ENCODE data around the gene MBNL2.
A peak's percentile ranks its signal among the peaks of the same experiment; 100 is the strongest.

MBNL2 gene

DNA sequence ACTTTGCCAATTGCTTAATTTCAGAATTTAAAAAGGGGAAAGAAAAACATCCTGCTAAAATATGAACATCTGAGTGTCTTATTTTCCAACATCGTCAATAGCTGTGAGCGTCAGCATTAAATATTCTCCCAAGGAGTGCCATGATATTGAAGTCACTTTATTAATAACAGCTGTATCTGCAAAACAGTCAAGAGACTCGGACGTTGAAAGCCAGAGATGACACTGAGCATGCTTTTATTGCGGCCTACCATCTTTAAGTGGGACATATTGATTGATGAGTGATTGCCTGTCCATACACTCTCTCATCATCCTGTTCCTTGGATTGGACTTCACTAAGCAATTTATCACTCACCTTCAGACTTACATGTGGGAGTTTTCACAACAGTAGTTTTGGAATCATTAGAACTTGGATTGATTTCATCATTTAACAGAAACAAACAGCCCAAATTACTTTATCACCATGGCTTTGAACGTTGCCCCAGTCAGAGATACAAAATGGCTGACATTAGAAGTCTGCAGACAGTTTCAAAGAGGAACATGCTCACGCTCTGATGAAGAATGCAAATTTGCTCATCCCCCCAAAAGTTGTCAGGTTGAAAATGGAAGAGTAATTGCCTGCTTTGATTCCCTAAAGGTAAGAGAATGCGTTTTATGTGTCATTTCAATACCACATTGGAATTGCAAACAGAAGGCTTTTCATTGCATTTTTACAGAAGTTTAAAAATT, 53.8 kb downstream of the MBNL2 start:
- DNase-seq = peak; percentile 63

DNA sequence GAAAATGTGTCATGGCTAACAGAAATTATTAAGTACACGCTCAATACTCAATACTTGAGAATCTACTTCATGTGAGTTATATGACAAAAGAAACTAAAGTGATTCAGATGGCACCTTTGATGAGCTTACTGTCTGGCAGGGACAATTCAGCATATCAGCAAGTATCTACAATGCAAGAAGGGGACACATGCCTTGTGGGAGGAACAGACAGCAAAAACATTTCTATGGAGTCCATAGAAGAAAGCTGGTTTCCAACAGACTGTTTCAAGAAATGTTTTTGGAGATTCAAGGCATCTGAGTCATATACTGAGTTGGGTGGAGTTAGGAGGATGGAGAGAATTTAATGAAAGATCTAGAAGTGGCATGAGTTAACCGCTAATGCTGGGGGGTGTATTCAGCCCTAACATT, 54.7 kb downstream of the MBNL2 start:
- no peak for DNase-seq

GRCh38 chr13:97278435-97279411, 56.6 kb downstream of the MBNL2 start:
- no peak for DNase-seq

GRCh38 chr13:97279913-97280312, 57.8 kb downstream of the MBNL2 start:
- DNase-seq = no peak

DNA sequence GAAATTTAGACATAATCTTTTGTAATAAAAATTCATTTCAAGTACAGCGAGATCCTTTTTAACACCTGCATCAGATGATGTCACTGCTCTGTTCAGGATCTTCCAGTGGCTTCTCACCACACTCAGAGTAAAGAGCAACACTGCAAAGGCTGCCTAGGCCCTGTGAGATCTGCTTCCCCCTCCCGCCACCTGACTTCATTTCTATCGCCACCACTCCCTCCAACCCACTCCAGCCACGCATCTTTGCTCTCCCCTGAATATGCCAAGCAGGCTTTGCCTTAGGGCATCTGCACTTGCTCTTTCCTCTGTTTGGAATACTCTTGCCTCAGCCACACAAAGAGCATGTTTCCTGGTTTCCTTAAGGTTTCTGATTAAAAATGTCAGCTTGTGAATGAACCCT, 58.3 kb downstream of the MBNL2 start:
- DNase-seq = peak; percentile 33

DNA sequence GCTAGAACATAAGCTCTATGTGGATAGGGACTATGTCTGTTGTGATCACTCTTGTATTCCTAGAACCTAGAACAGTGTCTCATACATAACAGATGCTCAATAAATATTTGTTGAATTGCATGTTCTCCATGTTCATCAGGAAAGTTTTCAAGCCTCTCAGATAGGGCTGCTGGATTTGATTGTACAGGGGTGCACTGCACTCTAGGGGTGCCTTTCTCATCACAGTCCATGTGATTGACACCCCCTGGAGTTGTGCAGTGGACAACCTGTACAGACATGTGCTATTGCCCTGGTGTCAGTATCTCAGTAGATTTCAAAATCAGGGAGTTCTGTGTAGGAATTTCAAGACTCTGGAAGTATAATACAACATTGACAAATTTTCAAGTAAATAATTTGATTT, 58.9 kb downstream of the MBNL2 start:
- no peak for DNase-seq

DNA sequence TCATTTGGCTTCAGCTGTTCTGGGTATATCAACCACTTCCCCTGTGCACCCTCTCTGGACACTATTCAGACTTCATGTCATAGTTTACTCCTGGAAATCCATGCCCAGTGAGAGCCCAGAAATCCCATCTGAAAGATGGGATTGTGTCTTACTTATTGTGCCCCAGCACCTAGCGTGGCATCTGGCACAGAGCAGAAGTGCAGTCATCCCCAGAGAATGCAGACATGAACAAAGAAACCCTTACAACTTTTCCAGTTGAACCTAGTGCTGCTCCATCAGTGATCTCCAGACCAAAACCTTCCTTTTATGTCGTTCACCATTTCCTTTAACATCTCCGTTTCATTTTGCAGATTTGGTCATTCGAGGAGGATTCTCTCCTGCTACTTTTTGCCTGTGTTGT, 60.6 kb downstream of the MBNL2 start:
- DNase-seq = no peak

- no peak for DNase-seq
These were observed 61.8 kb downstream of the MBNL2 start for GRCh38 chr13:97283888-97284287.

GRCh38 chr13:97284558-97284957, 62.4 kb downstream of the MBNL2 start:
- no peak for DNase-seq

- DNase-seq = peak; percentile 48
These were observed 63.3 kb downstream of the MBNL2 start for GRCh38 chr13:97285221-97285955.

GRCh38 chr13:97286317-97287046, 64.3 kb downstream of the MBNL2 start:
- no peak for DNase-seq

DNA sequence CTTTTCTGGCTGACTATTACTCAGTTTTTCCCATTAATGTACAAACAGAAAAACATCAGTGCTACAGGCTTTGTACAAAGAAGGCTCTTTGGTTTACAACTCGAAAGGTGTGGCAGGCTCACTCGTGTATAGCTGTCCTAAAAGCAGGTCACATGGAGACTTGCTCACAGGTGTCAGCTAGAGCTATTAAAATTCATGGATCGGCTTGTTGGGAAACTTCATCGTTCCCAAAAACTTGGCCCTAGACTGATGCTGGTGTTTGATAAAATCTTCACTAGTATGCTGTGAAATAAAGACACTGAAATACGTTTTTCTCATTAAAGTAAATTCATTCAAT, 64.9 kb downstream of the MBNL2 start:
- DNase-seq = no peak

DNA sequence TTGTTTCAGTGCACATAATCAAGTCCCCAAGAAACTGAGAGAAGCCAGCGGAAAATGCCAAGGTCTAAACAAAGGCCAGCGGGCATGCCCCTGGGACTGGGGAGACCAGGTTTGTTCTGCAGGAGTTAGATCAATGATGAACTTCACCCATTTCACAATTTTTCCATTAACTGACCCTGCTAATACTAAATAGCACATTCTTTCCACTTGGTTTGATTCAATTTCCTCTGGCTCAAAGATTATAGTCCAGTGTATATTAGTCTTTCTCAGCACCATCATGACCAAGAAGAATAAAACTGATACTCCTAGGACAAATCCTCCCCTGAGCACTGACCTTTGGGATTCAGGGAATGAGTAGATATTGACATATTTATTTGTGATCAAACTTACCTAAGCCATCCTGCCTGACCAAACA, 66.4 kb downstream of the MBNL2 start:
- DNase-seq = peak; percentile 69

DNA sequence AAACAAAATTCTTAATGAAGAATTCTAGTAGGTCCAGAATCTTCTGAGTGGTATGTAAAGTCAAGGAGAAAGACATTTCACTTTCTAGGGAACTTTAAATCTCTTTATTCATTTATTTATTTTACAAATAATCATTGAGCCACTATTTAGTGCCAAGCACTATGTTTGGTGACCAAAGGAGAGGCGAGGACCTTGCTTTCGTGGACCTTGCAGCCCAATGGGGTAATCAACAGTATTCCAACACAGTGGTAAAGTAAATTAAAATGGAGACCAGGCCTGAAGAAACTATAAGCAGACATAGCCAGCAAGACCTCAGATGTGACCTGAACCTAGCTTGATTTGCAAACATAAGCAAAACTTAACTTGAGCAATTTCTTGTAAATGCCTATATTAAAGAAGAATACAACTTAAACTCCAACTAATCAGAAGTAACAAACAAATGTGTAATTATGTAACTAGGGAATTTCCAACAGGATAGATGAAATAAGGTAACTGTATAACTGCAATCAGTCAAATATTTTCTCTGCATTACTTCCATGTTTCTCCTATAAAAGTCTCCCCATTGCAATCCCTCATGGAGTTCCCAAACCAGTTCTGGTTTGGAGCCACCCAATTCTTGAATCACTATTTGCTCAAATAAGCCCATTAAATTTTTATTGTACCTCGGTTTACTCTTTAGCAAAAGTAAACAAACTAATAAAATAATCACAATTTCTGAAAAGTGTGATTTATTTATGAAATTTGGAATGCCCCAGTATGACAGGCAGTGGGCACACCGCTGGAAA, 67.6 kb downstream of the MBNL2 start:
- DNase-seq = no peak

GRCh38 chr13:97295283-97296182, 73.4 kb downstream of the MBNL2 start:
- peak; percentile 66 for DNase-seq

DNA sequence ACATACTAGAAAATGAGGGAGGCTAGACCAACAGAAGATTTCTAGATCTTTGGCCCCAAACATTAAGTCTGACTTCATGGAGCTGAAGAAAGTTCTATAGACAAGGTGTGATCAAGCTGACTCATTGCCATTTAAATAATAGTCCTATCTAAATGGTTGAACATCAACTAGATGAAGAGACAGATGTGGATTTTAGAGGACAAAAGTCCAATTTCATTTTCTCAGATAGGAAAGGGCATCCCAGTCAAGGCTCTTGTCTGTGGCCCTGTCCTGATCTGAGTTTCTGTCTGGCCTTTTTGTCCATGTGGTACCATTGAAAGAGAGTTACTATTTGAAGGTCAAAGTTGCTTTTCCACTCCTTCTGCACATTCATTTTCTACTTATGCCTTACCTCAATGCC, 74.6 kb downstream of the MBNL2 start:
- DNase-seq = no peak

GRCh38 chr13:97298816-97299215, 76.7 kb downstream of the MBNL2 start:
- no peak for DNase-seq

DNA sequence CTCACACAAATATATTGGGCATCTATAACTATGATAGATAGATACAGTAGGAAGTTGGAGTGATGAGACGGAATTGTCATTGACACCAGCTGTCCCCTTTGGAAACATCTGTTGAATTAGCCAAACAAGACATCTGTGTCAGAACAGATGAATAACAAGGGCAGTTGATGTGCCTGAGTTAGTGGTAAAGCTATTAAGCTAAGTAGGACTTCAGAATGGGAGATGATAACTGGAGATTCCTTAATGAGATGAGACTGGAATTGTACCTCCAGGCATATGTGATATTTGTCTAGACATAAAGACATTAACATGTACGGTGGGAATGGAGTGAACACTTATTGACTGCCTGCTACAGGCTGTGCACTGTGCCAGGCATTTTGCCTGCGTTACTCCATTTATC, 78.7 kb downstream of the MBNL2 start:
- peak; percentile 70 for DNase-seq

GRCh38 chr13:97301382-97302095, 79.4 kb downstream of the MBNL2 start:
- DNase-seq = peak; percentile 35

DNA sequence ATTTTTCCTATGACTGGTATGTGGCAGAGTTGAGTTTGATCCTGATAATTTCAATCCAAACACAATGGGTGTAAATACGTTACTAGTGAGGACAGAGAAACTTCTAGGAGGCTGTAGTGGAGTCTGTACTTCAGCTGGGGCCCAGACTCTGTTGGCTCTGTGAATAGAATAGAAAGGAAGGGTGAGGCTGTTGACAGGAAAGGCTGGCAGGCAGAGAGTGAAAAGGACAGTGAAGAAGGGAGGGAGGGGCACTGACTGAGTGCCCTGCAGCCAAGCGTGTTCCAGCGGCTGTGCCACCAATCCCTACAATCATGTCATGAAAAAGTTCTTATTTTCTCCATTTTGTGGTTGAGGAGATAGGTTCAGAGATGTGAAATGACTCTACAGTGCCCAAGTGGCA, 80.5 kb downstream of the MBNL2 start:
- DNase-seq = no peak

Measured in eye (tissue), 1 donor.